NK-92 treated with Interleukin-12 subunit alpha and Interleukin-12 subunit beta, amount 100 ng/mL, for 24 hours (cell line): ENCODE data around the gene FAM89B.
A peak's percentile ranks its signal among the peaks of the same experiment; 100 is the strongest.
"Not testable (repeated sequence)": the region's sequence is repeated elsewhere in the genome, so short reads cannot be mapped to it uniquely, and the experiment has no call there.

ENCODE experiments used
- DNase-seq: peaks from one replicate; lab custom pipeline; 2025; lab: John Stamatoyannopoulos, UW

Gene FAM89B

GRCh38 chr11:65556470-65557279 is 15.7 kb upstream of the FAM89B start:
- no peak for DNase-seq

DNA sequence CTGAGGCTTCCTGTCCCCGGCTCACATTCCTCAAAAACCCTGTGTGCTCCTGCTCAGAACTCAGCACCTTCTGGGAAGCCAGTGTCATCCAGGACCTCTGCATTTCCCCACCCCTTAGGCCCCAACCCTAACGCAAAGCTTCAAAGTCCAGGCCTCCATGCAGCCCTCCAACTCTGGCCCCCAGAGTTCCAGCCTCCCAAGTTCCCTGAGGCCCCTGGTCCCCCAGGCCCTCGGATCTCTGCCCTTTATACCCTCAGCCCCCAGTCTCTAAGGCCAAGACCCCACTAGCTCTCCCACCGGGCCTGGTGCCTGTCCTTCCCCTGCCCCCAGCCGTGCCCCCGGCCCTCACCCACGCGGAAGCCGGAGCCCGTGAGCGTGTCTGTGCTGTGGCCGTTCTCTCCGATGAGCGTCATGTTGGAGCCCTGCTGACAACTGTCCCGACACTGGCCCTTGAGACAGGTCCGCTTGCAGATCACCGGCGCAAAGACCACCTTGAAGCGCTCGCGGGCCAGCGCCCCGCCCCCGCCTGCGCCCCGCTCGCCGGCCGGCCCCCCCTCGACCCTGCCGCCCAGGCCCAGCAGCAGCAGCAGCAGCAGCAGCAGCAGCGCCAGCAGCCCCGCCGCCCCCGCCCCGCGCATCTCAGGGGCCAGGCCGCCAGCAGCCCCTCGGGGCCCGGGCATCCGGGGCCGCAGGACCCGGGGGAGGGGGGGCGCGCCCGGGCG is 14.9 kb upstream of the FAM89B start:
- DNase-seq: no peak

DNA sequence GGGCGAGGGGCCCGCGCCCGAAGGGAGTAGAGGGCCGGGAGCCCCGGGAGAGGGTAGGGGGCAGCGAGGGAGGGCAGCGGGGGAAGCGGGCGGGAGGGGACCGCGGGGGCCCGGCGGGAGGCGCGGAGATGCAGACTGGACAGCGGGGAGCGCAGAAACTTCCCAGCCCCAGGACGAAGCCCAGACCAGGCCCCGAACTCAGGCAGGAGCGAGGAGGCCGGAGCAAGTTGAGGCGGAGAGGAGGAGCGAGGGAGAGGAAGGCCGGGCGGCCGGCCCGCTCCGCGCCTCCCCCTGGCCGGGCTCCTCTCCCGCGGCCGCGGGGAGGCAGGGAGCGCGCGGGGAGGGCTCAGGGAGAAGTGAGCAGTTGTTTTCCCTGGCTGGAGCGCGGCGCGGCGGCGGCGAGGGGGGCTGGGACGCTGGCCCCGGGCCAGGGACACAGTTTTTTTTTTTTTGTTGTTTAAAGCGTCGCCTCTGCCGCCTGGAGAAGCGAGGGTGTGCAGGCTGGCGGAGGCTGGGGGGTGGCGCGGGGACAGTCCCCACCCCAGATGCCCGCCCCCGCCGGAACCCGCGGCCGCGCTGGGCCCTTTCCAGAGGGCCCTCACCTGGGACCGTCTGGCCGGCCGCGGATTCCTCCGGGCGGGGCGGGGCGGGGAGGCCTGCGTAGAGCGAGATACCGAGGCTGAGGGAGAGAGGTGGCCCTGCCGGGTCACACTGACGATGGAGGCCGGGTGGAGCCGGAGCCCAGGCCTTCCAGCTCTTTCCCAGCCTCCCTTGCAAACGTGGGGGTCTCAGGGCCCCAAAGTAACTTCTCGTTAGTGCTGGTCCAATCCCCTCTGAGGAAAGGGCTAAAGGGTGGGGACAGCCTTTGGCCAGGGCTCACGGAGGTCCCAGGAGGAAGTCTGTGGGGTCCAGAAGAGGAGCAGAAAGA is 14.1 kb upstream of the FAM89B start, which contains the start of gene LTBP3:
Gene LTBP3, minus strand, starts transcription at position 358 of the 928 bp plus-strand sequence. CDS start 400 bp downstream, outside the sequence.
- DNase-seq: no peak

GRCh38 chr11:65558930-65559509 is 13.3 kb upstream of the FAM89B start:
- DNase-seq: no peak

GRCh38 chr11:65559535-65559934 is 12.8 kb upstream of the FAM89B start:
- no peak for DNase-seq

GRCh38 chr11:65559951-65560537 is 12.3 kb upstream of the FAM89B start:
- no peak for DNase-seq

DNA sequence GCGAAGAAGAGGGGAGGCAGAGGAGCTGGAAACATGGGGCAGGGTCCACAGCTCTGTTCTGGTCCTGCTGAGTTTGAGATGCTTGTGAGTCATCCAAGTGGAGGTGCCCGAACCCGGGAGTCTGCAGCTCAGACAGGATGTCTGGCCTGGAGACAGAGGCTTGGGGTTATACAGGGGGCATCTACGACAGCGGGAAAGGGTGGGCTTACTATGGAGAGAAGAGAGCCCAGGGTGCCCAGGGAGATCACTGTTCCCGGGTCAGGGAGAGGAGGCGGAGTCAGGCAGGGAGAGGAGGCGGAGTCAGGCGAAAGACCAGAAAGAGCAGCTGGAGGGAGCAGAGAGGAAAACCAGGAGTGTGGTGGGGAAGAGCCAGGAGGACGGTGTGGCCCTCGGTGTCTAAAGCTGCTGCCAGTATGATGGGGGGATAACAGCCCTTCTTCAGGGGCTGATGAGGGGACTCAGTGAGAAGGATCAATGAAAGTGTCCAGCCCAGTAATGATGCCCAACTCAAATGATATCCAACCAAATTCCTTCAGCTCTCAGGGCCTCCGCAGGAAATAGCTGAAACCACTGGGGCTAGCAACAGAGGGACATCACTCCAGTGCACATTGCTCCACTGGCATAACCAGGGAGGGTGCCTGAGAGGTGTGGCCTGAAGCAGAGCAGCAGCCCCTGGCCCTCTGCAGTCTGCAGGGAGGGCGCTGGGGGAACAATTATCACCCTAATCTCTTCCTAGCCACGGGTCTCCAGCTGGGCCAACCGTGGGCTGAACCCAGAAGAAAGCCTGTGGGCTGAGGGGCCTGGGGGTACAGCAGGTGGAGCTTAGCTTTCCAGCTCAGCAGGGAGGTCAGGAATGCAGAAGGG is 11.6 kb upstream of the FAM89B start:
- DNase-seq: no peak

- DNase-seq: no peak
Observed at GRCh38 chr11:65562020-65562419, 10.3 kb upstream of the FAM89B start.

DNA sequence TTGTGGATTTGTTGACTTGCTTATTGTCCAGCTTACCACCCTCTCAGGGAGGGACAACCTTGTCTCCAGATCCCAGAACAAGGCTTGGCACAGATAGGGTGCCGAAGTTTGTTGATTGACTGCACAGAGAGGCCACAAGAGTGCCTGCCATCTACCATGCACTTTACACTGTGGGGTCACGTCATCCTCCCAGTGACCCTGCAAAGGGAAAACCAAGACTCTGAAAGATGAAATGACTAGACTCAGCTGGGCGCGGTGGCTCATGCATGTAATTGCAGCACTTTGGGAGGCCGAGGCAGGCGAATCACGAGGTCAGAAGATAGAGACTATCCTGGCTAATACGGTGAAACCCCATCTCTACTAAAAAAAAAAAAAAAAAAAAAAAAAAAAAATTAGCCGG is 9.6 kb upstream of the FAM89B start:
- no peak for DNase-seq

GRCh38 chr11:65563601-65564000 is 8.7 kb upstream of the FAM89B start:
- no peak for DNase-seq

GRCh38 chr11:65564879-65565559 is 7.3 kb upstream of the FAM89B start:
- not testable (repeated sequence) for DNase-seq

DNA sequence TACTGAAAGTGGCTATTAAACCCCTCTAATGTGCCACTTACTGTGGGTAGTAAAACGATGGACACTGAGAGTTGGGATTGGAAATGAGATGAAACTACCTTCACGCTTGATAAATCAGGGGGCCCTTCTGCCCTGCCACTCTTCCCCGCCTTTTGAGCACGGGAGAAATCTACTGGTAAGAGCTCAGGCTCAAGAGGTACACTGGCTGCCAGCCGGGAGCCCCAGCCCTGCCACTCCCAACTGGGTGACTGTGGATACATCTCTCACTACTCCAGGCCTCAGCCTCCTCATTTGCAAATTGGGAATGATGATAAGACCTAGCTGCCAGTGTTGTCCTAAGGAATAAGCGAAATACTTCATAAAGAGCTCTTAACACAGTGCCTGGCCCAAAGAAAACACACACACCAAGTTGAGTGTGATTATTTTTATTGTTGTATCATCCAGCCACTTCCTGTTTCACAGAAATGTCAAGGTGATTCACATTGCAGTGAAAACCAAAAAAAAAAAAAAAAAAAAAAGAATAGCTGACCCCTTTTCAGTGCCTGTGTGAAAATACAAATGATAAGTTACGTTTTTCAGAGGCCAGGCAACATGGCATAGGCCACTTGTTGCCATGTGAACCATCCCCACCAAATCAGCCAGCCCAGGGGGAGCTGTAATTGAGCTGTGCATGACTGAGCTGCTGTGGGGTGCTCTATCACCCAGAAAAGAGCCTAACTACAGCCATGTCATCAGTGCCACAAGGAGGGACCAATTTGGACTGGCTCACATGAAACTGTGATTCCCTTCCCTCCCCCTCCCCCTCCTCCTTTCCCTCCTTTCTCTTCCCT is 6.5 kb upstream of the FAM89B start:
- no peak for DNase-seq

GRCh38 chr11:65569164-65569972 is 3.0 kb upstream of the FAM89B start:
- DNase-seq: no peak

- DNase-seq: peak; percentile 100
Observed at GRCh38 chr11:65569973-65570918, 2.1 kb upstream of the FAM89B start, which contains the start of gene ZNRD2. Gene ZNRD2, plus strand, starts transcription at chr11:65570477. Its CDS starts 15 bp downstream, at chr11:65570492.

DNA sequence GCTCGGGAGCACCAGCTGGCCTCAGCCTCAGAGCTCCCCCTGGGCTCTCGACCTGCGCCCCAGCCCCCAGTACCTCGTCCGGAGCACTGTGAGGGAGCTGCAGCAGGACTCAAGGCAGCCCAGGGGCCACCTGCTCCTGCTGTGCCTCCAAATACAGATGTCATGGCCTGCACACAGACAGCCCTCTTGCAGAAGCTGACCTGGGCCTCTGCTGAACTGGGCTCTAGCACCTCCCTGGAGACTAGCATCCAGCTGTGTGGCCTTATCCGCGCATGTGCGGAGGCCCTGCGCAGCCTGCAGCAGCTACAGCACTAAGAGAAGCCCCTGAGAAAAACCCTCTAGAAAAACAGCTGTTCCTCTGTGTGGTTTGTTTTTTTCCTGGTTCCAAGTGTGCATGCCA is 918 bp upstream of the FAM89B start:
- DNase-seq: no peak

DNA sequence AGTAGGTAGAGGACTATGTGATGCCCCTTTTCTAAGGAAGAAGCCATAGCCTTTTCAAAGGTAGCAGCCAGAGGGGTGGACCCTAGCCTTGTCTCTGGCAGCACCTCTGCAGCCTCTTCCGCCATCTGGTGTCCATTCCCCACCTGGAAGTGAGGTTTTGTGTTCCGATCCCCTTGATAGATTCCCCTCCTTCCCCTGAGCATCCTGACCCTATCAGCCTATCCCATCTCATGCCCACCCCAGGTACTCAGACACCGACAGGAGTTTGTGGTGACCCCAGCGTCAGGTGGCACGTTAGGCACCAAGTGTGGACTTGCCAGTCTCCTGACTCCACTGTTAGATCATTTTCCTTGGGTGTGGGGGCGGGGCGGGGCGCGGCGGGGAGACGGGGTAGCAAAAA is 398 bp upstream of the FAM89B start:
- no peak for DNase-seq
